NCI-H69 (cell line): Measurements from ENCODE around the gene CRYBG1.

Experiments used
- DNase-seq: peaks from one replicate; lab custom pipeline; 2025; lab: John Stamatoyannopoulos, UW

CRYBG1 gene

GRCh38 chr6:106458021-106458986 is 97.8 kb downstream of the CRYBG1 start:
- DNase-seq = no peak

- DNase-seq = no peak
These were observed 100.0 kb downstream of the CRYBG1 start for GRCh38 chr6:106460481-106460880.

GRCh38 chr6:106461084-106461483 is 100.6 kb downstream of the CRYBG1 start:
- DNase-seq = peak; percentile 82

- DNase-seq = no peak
These were observed 102.5 kb downstream of the CRYBG1 start for GRCh38 chr6:106462923-106463557.

- DNase-seq = peak; percentile 41
These were observed 105.7 kb downstream of the CRYBG1 start for GRCh38 chr6:106466211-106466610.

GRCh38 chr6:106468935-106469334 is 108.4 kb downstream of the CRYBG1 start:
- DNase-seq = peak; percentile 10

- DNase-seq = no peak
These were observed 109.4 kb downstream of the CRYBG1 start for GRCh38 chr6:106469882-106470281.

- no peak for DNase-seq
These were observed 109.8 kb downstream of the CRYBG1 start for GRCh38 chr6:106470316-106470715.

GRCh38 chr6:106470811-106471210 is 110.3 kb downstream of the CRYBG1 start:
- peak; percentile 80 for DNase-seq

- no peak for DNase-seq
These were observed 113.3 kb downstream of the CRYBG1 start for GRCh38 chr6:106473812-106474211.

- no peak for DNase-seq
These were observed 113.9 kb downstream of the CRYBG1 start for GRCh38 chr6:106474466-106474865.

GRCh38 chr6:106475284-106475683 is 114.8 kb downstream of the CRYBG1 start:
- no peak for DNase-seq

GRCh38 chr6:106476331-106477105 is 116.0 kb downstream of the CRYBG1 start:
- no peak for DNase-seq

- no peak for DNase-seq
These were observed 116.6 kb downstream of the CRYBG1 start for GRCh38 chr6:106477146-106477545.

- peak; percentile 91 for DNase-seq
These were observed 117.3 kb downstream of the CRYBG1 start for GRCh38 chr6:106477790-106478189.

GRCh38 chr6:106486236-106486635 is 125.7 kb downstream of the CRYBG1 start:
- DNase-seq = no peak

GRCh38 chr6:106488494-106489370 is 128.2 kb downstream of the CRYBG1 start:
- DNase-seq = no peak

GRCh38 chr6:106490030-106490429 is 129.5 kb downstream of the CRYBG1 start:
- no peak for DNase-seq

- DNase-seq = no peak
These were observed 129.9 kb downstream of the CRYBG1 start for GRCh38 chr6:106490436-106490835.

GRCh38 chr6:106490974-106491373 is 130.5 kb downstream of the CRYBG1 start:
- DNase-seq = no peak

GRCh38 chr6:106495014-106495413 is 134.5 kb downstream of the CRYBG1 start:
- DNase-seq = peak; percentile 24
